ENCODE measurements around the gene MED12L.
A peak's percentile ranks its signal among the peaks of the same experiment; 100 is the strongest.
"Not testable (repeated sequence)": the region's sequence is repeated elsewhere in the genome, so short reads cannot be mapped to it uniquely, and the experiment has no call there.

Gene MED12L

GRCh38 chr3:151146071-151146730 is 60.7 kb downstream of the MED12L start:
- DNase-seq, result peak; percentile 72

DNA sequence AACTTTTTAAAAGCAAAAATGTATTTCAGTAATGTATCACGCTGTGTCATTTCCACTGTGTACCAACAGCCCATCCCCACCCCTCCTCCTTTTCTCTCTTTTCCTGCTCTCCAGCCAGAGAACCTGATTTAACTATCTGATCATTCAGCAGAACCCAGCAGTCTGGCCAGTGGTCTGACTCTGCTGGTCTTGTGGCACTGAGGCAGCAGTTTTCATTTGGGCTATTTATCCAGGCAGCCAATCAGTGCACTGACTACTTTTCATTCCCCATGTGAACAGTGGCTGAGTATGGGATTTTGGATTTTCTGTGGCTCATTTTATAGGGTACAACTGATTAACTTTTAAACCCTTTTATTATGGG is 61.2 kb downstream of the MED12L start:
- no peak for DNase-seq

GRCh38 chr3:151147299-151147698 is 61.8 kb downstream of the MED12L start:
- no peak for DNase-seq

- DNase-seq, result no peak
Observed at GRCh38 chr3:151152455-151153079, 67.1 kb downstream of the MED12L start.

GRCh38 chr3:151154566-151154965 is 69.1 kb downstream of the MED12L start:
- DNase-seq, result no peak

DNA sequence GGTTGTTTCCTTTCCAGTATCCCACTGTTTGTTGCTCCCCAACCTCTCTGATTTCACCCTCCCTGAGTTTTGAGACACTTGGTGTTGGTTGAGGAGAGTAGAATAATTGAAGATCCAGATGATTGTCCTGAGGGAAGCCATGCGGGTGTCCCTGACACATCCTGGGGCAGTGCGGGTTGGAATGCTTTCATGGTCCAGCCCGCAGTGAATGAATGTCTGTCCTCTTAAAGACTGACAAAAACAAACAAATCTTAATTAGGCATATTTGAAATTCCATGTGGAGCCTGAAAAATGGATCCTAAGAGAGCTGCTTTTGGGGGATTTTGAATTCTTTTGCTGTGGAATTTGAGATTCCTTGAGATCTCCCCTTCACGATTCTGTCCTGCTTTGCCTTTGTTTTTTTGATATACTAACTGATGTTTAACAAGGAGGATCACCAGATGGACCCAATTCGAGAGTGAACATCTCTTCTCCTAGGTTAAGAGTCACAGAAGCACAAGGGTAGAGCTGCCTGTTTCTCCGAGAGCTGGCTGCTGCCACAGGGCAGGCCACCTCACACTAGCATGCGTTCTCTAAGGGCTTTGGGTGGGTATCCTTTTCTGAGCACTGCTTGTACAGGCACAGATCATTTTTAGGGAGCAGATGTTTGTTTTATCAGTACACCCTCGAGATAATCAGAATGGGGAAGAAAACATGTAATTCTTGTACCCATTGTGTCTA is 70.1 kb downstream of the MED12L start:
- no peak for DNase-seq

- no peak for DNase-seq
Observed at GRCh38 chr3:151156618-151157216, 71.3 kb downstream of the MED12L start.

GRCh38 chr3:151159806-151160205 is 74.3 kb downstream of the MED12L start:
- no peak for DNase-seq

GRCh38 chr3:151165226-151165625 is 79.8 kb downstream of the MED12L start:
- no peak for DNase-seq

GRCh38 chr3:151166161-151166560 is 80.7 kb downstream of the MED12L start:
- no peak for DNase-seq

GRCh38 chr3:151168269-151169094 is 83.0 kb downstream of the MED12L start:
- DNase-seq, result peak; percentile 26

DNA sequence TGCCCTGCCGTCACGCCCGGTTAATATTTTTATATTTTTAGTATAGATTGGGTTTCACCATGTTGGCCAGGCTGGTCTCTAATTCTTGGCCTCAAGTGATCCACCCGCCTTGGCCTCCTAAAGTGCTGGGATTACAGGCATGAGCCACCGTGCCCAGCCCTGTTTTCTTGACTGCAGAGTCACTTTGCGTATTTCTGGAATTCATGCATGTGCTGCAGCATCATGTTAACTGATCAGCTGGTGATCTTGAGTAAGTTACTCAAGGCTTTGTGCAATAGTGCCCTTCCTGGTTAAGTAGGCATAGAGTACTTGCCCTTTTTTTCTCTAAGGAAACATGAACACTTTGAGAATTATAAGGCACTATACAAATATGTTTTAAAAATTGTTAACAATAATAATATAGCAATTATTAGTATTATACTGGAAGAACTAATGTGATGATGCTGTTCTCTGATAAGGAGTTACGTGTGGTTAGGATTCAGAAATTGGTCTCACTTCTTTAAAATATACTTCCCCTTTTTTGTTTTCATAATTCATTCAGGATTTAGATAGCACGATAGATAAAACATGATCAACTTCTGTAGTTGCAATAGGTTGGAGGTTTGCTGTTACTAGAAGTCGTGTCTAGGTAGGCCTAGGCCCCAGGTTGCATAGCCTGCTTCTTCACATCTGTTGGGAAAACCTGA is 83.9 kb downstream of the MED12L start:
- no peak for DNase-seq

DNA sequence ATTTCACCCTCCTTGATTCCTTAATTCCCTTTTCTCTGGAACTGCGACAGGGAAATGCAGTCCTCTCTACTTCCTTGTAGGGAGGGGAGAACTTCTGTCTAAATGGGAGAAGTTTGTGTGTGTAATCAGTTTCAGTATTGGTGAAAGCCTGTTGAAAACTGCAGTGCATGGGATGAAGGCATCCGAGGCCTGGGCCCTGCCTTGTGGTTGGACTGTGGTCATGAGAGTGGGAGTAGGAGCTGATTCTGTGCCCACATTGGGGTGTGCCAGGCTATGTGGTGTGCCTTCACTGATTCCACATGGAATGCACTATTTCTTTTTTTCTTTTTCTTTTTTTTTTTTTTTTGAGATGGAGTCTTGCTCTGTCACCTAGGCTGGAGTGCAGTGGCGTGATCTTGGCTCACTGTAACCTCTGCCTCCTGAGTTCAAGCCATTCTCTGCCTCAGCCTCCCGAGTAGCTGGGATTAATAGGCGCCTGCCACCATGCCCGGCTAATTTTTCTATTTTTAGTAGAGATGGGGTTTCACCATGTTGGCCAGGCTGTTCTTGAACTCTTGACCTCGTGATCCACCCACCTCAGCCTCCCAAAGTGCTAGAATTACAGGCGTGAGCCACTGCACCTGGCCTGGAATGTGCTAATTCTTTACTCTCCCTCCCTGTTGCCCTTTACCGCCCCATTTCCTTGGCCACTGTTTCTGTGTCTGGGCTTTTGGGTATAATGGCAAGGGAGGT is 84.7 kb downstream of the MED12L start:
- not testable (repeated sequence) for DNase-seq

DNA sequence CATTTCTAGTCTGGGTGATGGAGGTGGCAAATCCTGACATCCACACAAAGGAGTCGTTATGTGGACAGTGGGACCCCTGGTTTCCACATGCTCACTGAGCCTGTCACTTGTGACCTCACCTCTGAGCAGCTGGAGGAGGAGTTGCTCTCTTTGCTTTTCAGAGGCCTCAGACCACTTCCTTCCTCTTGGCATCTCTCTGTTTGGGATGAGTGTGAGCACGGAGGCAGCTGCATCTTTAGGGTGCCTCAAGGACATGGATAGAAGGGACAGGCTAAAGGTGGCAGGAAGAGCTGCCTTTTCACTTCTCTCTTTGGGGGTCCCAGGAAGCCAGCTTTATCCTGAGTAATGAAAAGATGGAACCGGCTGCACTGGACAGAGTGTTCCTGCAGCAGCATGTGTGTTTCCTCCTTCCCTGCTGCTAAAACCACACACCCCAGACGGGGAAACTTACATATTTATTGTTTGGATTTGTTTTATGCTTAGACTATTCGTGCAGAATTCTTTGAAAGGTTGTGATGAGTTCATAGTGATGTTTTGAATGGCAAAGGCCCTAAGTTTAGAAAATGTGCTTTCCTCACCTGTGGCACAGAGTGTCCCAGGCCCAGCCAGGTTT is 85.8 kb downstream of the MED12L start:
- no peak for DNase-seq

DNA sequence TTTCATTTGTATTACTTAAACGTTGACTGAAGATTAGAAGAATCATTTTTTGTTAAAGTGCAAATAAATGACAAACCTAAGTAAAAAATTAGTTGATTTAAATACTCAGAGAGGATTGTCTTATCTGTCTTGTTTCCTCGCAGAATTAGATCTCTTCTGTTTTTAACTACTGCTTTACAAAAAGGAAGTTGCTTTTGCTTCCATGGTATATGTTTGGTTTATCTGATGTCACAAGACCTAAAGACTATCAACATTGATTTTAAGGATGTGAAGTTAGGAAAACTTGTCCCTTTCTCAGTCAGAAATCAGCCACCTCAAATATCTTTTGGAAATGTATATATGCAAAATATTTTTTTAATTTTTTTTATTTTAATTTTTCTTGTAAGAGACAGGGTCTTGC is 88.9 kb downstream of the MED12L start:
- DNase-seq, result no peak

DNA sequence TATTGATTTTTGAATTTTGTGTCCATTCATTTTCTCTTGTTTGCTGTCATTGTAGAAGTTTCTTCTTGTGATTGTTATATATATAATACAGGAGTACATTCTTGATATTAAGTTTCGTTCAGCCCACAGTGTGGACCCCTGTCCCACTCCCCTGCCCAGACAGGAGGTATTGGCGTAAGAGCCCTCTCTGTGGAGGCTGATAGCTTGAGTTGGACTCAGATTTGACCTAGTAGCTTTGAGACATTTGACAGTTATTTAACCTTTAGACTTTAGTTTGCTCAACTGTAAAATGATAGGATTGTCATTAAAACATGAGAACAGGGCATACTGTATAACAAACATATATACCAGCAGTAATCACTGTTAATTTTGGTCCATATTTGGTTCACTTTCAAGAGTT is 90.5 kb downstream of the MED12L start:
- DNase-seq, result no peak

- no peak for DNase-seq
Observed at GRCh38 chr3:151178208-151178845, 92.9 kb downstream of the MED12L start.

- no peak for DNase-seq
Observed at GRCh38 chr3:151182349-151183079, 97.0 kb downstream of the MED12L start.

GRCh38 chr3:151183265-151183671 is 97.8 kb downstream of the MED12L start:
- DNase-seq, result no peak

DNA sequence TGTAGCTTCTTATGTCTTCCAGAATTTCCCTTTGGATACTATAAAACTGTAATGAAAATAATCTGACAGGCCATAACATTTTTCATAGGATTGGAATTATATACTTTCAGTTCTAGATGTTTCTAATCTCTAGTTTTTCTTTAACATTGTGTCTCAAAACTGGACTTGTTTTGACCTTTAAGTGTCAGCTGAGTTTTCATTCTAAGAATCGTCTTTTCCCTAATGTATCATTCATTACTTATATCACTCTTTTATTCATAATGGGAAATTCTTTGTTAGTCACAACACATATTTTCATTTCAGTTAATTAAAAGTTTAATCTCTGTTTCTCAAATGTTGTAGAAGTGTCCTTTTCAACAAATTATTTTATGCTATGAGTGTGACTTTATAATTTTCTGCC is 105.6 kb downstream of the MED12L start:
- no peak for DNase-seq
